ENCODE data around the gene MAP3K14.
A peak's percentile ranks its signal among the peaks of the same experiment; 100 is the strongest.

Gene MAP3K14

GRCh38 chr17:45277216-45277849, 39.5 kb downstream of the MAP3K14 start:
- peak; percentile 68 for DNase-seq

- DNase-seq: no peak
Observed at GRCh38 chr17:45276031-45276430, 40.8 kb downstream of the MAP3K14 start.

DNA sequence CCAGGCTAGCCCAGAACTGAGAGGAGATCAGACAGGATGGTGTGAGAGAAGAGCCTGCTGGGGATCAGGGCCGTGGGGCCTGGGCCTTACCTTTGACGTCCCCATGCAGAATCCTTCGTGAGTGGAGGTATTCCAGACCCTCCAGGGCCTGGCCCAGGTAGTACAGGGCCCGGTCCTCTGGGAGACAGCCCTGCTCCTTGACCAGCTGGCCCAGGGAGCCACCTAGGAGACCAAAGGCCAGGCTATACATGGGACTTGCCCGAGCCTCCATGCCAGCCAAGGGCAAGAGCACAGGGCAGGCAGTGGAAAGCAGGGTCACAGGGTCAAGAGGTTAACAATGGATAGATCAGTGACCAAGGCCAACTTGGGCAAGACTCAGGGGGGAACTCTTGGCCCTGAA, 42.8 kb downstream of the MAP3K14 start:
- no peak for DNase-seq

GRCh38 chr17:45273551-45273957, 43.3 kb downstream of the MAP3K14 start:
- no peak for DNase-seq

DNA sequence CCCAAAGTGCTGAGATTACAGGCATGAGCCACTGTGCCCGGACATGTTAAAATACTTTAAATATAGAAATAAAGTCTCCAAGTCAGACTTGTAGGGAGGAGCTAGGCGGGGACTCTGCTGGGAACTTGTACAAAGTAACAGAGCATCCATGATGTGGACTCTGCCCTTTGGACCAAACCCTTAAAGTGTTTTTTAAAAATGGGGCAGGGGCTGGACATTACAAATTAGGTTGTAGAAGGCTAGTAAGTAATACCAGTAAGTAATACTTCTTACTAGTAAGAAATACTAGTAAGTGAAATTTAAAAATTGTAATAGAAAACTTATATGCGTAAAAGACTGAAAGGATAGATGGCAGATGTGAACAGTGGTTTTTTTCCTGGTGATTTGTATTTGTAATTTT, 45.2 kb downstream of the MAP3K14 start:
- DNase-seq: no peak

- no peak for DNase-seq
Observed at GRCh38 chr17:45270828-45271418, 45.9 kb downstream of the MAP3K14 start.

DNA sequence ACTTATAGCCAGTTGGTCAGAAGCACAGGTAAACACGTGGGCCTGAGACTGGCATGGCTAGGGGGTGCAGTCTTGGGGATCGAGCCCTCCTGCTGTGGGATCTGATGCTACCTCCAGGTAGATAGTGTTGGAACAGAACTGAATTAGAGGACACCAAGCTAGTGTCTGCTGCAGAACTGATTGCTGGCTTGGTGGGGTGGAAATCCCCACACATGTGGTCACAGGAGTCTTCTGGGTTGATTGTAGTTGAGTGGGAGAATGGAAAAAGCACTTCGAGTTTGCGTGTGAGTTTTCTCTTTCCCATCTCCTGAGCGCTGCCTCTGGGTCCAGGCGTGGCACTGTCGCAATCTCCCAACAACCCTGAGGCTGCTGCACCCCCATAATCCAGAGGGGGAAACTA, 46.9 kb downstream of the MAP3K14 start:
- DNase-seq: no peak

- no peak for DNase-seq
Observed at GRCh38 chr17:45267436-45268055, 49.3 kb downstream of the MAP3K14 start.

GRCh38 chr17:45266372-45266926, 50.4 kb downstream of the MAP3K14 start:
- DNase-seq: no peak

GRCh38 chr17:45265821-45266220, 51.0 kb downstream of the MAP3K14 start:
- DNase-seq: no peak

GRCh38 chr17:45264988-45265387, 51.8 kb downstream of the MAP3K14 start:
- DNase-seq: no peak

GRCh38 chr17:45264430-45264829, 52.4 kb downstream of the MAP3K14 start:
- no peak for DNase-seq

GRCh38 chr17:45263477-45263860, 53.4 kb downstream of the MAP3K14 start:
- DNase-seq: no peak

DNA sequence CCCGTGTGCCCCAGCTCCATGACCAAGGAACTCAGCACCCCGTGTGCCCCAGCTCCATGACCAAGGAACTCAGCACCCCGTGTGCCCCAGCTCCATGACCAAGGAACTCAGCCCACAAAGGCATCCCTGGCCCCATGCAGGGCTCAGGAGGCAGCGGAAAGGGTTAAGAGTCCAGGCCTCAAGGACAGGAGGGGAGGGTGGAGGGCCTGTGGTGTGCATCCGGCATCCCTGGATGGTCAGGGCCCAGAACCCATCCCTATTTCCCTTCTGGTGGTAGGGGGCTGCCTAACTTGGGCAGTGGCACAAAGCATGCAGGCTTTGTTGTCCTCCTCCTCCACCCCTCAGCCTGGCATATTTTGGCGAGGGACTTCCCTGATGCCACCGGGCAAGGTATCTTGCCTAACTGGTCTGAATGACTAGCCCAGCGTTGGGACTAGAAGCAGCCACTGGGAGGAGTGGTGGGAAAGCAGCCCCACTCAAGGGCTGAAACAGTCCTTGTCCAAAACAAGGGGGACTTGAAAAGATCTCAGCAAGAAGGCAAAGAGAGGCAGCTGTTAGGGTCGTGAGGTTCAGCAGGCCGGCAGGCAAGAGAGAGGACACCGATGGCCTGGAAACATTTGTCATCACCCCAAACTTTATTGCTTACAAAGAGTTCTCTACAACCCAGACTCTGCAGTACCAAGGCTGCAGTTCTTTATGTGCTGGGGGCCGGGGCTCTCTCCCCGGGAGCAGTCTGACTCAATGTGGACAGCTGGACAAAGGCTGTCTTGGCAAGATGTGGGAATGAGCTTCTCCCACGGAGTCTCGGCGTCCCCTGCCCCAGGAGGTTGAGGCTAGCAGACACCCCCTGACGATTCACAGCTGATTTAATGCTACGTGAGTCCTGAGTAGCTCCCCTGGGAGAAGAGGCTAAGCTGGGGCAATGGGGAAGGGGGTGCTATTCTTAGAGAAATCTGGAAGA, 54.0 kb downstream of the MAP3K14 start:
- no peak for DNase-seq

DNA sequence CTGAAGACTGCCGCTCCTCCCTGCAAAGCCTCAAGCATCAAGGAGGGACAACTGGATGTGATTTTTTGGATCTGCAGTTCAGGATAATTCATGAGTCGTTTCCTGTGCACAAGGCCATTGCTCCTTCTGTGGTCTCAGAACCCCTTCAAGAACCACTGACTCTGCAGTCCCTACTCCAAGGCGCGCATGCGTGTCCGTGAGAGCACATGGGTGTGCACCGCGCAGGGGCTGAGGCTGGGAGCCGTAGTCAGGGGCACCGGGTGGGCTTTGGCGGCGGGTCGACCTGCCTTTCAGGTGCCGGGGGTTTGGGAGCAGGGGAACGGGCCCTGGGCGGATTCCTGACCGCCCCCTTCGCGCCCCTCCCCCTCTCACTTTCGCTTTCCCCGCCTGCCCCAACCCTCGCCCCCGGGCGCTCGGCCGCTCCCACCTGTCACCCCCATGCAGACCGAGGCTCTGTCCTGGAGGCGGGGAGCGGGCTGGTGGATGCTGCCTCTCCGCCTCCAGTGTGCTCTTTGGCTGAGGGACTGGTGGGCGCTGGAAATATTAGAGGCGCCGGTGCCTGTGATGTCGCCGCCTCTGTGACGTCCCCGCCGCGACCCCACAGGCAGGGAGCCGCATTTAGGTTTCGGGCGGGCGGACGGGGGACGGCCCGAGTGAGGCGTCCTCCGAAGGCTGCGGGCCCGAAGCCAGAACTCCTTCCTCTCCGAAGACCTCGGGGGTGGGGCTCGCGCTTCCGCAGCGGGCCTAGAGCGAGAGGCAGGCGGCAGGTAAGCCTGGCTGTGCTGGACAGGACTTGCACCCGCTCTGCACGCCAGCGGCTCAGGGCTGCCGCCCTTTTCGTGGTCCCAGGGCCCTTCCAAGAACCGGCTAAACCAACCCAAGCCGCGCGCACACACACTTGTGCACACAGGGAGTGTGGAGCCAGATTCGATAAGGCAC, 55.0 kb downstream of the MAP3K14 start, which contains the start of gene SPATA32:
SPATA32 (minus strand) TSS at position 518 of the 939 bp plus-strand sequence; CDS start at position 440, 78 bp downstream.
- DNase-seq: no peak

DNA sequence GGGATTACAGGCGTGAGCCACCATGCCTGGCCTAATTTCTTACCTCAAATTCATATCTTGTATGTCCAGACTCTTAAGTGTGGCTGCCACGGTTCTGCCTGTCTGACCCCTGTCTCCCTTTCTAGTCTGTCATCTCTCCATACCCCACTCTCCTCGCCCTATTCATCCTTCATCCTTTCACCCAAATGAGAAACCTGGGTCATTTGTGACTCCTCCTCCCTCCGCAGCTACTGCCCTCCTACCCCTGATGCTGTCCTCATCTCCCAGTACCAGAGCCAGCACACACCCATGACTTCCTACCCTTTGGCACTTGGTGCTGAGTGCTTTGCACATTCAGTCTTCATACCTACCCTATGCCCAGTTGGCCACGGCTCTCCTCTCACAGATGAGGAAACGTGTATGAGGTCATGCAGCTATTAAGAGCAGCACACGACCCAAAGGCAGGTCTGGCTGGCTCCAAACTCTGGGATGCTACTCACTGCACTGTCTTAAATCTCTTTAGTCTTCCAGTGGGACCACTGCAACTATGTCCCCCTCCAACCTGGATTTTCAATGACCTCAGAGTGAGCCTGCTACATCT, 56.5 kb downstream of the MAP3K14 start:
- no peak for DNase-seq

DNA sequence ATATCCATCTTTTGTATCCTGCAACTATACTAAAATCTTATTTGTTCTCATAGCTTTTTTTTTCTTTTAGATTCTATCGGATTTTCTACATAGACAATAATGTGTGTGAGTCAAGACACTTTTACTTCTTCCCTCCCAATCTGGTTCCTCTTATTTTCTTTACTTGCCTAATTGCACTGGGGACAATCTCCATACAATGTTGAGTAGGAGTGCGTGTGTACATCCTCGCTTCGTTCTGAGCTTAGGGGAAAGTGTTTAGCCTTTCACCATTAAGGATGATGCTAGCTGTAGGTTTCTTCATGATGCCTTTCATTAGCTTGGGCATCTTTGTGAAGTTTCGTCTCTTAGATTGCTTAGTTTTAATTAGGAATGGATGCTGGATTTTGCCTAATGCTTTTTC, 57.8 kb downstream of the MAP3K14 start:
- no peak for DNase-seq

DNA sequence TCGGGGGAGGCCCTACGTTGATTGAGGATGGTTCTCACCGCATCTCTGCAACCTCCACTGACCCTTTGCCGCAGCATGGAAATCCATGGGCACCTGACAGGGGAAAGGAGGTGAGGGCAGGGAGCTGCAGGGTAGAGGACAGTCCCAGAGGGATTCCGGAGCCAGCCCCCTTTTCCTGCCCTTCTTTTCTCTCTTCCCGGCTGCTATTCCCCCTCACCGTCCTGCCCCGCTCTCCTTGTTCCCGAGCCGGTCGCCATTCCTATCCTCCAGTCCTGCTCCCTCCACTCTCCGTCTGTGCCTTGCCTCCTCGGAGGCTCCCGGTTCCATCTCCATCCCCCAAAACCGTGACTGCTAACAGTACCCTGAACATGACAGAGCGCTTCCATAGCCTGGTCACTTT, 59.7 kb downstream of the MAP3K14 start:
- no peak for DNase-seq

DNA sequence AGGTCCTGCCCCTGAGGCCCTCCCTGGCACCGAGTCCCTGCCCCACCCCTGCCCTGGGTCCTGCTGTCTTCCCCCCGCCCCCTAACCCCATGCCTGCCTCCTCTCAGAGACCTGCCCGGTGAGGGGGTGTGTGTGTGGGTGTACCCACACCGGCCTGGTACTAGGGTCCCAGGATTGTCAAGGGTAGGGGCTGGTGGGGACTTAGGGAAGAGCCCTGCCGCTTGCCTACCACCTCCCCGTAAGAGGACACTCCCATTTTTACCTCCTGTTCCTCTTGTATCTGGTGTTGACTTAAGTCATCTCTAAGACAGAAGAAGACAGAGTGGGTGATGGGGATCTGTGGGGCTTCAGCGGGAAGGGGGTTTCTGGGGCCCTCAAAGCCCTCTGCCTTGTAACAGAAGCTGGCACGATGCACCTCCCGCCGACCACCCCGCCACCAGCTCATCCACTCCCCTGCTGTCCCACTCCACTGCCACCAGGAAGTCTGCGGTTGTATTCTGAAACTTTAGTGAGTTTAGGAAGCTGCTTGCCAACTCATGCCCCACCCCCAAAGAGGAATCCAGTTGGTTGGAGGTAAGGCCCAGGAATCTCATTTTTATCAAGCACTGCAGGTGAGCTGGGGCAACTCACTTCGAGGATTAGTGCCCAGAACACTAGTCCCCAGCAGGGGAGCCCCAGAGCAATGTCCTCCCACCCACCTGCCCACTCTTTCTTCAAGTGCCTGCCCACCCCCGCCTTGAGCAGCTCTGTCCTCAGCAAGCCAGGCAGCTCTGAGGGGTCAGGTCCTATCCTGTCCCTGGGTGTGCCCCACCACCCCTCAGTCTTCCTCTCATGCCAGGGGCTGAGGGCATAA, 60.5 kb downstream of the MAP3K14 start:
- no peak for DNase-seq

DNA sequence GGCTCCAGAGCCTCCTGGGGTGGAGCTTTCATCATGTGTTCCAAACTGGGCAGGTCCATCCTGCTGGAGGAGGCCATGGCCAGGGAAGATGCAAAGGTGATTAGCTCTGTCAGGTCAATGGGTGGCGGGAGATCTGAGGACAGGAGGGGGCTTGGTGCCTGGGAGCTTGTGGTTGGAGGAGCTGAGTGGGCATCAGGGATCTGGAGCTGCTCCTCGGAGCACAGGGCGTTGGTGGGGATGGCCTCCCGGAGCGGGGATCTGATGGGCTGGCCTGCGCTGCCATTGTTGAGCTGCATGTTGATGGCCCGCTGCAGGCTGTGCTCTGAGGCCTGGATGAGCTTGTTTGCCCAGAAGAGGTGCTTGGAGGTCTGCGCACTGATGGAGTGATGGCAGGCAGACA, 61.5 kb downstream of the MAP3K14 start:
- no peak for DNase-seq
